Retinal pigment epithelial cell (primary cell): ENCODE data around the gene FAAH.

Experiments
- DNase-seq: peaks from one replicate; pipeline ENCODE4 v3.0.0-alpha.2; 2010; ENCODE audit warnings: low read depth
- H3K4me3 ChIP-seq: 2 replicates; pipeline ENCODE4 v1.5.1; 2011; ENCODE audit warnings: mild to moderate bottlenecking, low read length, control low read depth, moderate library complexity
- TF ChIP-seq, protein P1 (sequence below): conservative IDR thresholded peaks from 2 replicates; pipeline ENCODE4 v1.5.1; 2011; ENCODE audit warnings: low read depth, low read length, control low read depth, inconsistent platforms

FAAH gene

DNA sequence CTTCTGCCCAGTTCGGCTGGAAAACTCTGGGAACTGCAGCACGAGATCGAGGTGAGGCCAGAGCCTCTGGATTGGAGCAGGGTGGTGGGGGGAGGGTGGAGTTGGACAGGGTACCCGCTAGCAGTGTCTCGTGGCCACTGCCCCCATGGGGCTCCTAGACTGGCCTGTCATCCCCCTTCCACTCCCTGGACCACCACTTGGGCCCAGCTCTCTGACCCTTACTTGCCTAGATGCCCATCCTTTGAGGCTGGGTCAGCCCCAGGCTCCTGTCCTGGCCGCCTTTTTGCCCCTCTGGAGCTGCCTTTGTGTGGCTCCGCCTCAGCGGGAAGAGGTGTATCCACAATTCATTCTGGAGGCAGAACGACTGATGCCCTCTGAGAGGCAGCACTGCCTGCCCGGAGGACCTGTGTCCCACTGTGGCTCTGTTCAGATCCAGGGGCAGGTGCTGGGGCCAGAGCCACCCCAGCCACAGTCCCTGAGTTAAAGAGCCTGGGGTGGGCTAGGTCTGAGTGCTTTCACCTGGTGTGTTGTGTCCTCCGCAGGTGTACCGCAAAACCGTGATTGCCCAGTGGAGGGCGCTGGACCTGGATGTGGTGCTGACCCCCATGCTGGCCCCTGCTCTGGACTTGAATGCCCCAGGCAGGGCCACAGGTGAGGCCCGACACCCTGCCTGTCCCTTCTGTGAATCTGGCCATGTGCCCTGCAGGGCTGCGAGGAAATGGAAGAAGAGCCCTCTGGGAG is 17.7 kb downstream of the FAAH start:
- H3K4me3 ChIP-seq, result no peak overlapping the region
- TF ChIP-seq, protein P1, sequence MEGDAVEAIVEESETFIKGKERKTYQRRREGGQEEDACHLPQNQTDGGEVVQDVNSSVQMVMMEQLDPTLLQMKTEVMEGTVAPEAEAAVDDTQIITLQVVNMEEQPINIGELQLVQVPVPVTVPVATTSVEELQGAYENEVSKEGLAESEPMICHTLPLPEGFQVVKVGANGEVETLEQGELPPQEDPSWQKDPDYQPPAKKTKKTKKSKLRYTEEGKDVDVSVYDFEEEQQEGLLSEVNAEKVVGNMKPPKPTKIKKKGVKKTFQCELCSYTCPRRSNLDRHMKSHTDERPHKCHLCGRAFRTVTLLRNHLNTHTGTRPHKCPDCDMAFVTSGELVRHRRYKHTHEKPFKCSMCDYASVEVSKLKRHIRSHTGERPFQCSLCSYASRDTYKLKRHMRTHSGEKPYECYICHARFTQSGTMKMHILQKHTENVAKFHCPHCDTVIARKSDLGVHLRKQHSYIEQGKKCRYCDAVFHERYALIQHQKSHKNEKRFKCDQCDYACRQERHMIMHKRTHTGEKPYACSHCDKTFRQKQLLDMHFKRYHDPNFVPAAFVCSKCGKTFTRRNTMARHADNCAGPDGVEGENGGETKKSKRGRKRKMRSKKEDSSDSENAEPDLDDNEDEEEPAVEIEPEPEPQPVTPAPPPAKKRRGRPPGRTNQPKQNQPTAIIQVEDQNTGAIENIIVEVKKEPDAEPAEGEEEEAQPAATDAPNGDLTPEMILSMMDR, result peak; percentile 60
- no peak for DNase-seq

DNA sequence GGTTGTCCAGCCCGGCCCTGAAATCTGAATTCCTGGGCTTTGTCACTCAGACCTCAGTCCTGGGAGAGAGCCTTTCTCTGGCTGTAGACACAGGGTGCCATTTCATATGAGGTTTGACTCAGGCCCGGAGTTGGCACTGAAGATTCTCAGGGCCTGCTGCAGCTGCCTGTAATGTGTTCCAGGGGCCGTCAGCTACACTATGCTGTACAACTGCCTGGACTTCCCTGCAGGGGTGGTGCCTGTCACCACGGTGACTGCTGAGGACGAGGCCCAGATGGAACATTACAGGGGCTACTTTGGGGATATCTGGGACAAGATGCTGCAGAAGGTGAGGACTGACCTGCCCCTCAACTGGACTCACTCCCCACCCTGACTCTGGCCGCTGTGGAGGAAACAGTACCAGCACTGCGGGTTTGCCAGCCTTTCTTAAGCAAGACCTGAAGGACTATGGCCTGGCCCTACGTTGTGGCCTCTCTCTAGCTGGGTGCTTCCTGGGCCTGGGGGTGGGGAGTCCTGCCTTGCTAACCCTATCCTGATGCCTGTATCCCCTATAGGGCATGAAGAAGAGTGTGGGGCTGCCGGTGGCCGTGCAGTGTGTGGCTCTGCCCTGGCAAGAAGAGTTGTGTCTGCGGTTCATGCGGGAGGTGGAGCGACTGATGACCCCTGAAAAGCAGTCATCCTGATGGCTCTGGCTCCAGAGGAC is 18.9 kb downstream of the FAAH start:
- TF ChIP-seq, protein P1, result no peak
- DNase-seq, result no peak
- no peak overlapping the region for H3K4me3 ChIP-seq

DNA sequence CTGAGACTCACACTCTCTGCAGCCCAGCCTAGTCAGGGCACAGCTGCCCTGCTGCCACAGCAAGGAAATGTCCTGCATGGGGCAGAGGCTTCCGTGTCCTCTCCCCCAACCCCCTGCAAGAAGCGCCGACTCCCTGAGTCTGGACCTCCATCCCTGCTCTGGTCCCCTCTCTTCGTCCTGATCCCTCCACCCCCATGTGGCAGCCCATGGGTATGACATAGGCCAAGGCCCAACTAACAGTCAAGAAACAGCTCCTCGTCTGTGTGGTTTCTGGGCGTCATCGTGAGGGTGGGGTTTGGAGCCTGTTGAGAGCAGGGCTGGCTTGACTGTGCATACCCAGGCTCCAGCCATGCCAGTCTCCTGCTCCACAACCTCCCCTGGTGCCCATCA is 19.5 kb downstream of the FAAH start:
- TF ChIP-seq, protein P1, result peak; percentile 53
- DNase-seq, result no peak
- no peak overlapping the region for H3K4me3 ChIP-seq

DNA sequence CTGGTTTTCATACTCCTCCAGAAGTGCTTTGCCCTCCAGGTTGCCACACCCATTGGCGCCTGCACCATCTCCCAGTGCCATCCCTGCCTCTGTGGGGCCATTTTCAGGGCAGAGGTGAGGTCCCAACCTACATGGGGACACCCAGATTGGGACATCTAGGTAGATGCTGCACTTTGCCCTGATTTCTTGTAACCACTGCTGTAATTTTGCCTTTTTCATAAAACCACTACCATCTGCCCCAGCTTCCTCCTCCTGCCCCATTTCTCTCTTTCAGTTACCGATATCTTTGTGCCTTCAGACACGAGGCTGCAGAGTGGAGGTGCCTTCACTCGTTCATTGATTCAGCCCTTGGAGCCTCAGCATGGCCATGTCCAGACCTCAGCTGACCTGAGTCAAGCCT is 21.4 kb downstream of the FAAH start:
- no peak overlapping the region for H3K4me3 ChIP-seq
- no peak for DNase-seq
- TF ChIP-seq, protein P1, result no peak

DNA sequence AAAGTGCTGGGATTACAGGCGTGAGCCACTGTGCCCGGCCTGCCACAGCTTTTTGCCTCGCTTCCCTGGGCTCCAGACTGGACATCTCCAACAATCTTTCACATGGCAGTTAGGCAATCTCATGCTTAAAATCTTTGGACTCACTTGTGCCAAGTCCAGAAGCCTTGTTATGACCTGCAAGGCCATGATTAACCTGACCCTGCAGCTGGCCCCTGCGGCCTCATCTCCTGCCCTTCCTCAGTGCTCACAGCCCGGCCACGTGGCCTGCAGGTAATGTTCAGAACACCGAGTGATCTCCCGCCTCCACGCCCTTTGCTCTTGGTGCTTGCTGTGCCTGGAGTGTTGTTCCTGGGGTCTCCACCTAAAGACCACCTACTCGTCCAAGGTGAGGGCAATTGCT is 24.9 kb downstream of the FAAH start:
- no peak for DNase-seq
- TF ChIP-seq, protein P1, result no peak

DNA sequence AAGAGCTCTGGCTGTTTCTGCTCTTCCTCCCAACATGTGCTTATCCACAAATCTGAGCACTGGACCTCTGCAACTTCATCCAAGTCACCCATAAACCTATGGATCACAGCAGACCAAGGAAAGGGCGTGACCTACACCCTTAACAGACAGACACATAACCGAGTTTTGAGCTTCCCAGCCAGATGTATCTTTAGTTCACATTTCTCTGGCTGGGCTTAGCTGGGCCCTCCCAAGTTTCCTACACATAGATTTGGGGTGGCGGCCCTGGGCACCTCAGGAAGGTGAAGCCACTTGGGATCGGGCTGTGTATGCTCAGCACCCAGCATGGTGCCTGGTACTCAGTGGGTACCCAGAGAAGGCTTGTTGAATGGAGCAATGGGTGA is 26.4 kb downstream of the FAAH start:
- H3K4me3 ChIP-seq, result no peak overlapping the region
- TF ChIP-seq, protein P1, result no peak
- no peak for DNase-seq

More for the DNA sequence above, 24.9 kb downstream of the FAAH start:
- no peak overlapping the region for H3K4me3 ChIP-seq

DNA sequence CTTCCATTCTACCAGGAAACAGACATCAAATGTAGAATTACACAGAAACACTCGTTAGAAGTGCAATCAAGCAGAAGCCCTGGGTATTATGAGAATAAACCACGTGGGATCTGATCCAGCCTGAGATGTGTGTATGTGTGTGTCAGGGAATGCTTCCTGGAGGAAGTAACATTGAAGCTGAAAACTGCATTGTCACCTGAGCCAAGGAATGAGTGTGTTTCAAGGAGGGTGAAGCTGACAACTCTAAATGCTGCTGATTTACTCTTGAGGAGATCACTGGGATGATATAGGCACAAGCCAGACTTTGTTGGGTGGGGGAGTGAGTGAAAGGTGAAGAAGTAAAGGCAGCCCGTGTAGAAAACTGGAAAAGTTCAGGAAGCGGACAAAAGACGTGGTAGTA is 27.6 kb downstream of the FAAH start:
- no peak overlapping the region for H3K4me3 ChIP-seq
- no peak for DNase-seq

More for the DNA sequence above, 27.6 kb downstream of the FAAH start:
- TF ChIP-seq, protein P1, result no peak
